ENCODE data around the gene MBP.
"Not testable (repeated sequence)": the region's sequence is repeated elsewhere in the genome, so short reads cannot be mapped to it uniquely, and the experiment has no call there.

The MBP gene

GRCh38 chr18:76984193-76985155 is 148.1 kb downstream of the MBP start:
- no peak for DNase-seq

GRCh38 chr18:76983613-76984051 is 149.0 kb downstream of the MBP start:
- no peak for DNase-seq

- peak; percentile 91 for DNase-seq
Observed at GRCh38 chr18:76982841-76983583, 149.6 kb downstream of the MBP start.

- DNase-seq, result no peak
Observed at GRCh38 chr18:76982038-76982437, 150.5 kb downstream of the MBP start.

DNA sequence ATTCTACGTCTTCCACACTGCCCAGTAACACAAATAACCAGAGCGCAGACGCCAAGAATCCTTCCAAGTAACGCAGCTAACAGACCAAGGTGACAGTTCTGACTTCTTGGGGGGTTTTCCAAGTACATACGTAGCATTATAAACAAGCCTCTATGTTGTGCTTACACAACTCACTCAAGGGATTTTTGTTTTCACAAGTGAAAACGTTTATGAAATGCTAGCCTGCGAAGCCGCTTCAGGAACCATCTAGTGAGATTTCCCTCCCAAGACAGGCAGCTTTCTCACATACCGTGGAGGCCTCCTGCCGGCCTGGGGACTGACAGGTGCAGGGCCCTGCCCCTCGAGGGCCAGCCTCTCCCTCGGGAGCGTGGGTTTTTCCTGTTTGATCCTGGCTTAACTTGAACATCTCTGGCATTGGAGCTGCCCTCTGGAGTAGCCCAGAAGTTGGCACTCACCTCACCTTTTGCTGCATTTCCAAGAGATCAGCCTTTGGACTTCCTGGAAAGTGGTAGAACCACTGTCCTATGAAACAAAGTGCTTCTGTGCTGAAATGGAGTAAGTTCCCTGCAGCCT is 151.1 kb downstream of the MBP start:
- no peak for DNase-seq

DNA sequence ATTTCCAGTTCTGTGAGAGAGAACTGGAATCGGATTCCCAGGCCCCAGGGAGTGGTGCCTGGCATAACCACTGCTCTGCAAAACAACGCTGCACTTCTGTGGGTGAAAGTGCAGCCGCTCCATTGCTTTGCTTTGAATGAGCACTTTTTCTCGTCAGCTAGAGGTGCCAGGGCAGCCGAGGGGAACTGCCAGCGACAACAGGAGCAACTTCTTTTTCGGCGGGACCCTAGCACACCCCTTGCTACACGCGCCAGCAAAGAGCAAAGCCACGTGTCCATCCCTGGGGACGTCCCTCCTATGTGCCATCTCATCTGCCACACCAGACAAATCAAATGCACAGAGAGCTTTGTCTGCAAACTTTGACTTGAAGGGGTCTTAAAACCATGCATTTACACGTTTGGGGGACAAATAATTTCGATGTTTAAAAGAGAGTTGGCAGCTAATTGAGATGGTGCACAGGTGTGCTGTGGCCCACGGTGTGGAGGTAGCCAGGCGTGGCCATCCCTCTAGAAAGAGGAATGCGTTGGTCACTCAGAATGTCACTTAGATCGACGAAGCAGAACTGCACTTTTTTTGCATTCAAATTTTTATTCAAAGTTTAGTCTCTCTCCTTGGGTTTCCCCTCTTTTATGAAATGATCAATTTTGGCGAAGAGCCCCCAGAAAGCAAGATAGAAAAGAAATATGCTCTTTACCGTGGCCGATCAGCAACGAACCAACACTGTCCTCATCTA is 151.8 kb downstream of the MBP start:
- no peak for DNase-seq

DNA sequence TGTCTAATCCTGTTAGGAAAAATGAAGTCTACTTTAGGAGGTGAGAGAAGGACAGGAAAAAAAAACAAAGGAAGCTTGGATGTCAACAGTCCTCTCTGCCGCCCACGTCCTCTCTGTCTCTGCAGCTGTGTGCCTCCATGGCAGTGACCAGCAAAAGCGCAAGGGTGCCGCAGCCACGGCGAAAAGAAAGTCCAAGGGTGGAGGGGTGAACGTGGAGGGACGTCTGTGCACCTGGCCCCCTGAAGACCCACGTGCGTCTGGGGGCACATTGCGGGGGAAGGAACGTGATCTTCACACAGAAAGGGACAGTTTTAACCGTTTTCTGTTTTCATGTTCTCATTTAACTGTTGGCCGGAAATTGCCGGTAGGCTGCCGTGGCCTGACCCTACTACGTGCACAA is 152.7 kb downstream of the MBP start:
- DNase-seq, result no peak

DNA sequence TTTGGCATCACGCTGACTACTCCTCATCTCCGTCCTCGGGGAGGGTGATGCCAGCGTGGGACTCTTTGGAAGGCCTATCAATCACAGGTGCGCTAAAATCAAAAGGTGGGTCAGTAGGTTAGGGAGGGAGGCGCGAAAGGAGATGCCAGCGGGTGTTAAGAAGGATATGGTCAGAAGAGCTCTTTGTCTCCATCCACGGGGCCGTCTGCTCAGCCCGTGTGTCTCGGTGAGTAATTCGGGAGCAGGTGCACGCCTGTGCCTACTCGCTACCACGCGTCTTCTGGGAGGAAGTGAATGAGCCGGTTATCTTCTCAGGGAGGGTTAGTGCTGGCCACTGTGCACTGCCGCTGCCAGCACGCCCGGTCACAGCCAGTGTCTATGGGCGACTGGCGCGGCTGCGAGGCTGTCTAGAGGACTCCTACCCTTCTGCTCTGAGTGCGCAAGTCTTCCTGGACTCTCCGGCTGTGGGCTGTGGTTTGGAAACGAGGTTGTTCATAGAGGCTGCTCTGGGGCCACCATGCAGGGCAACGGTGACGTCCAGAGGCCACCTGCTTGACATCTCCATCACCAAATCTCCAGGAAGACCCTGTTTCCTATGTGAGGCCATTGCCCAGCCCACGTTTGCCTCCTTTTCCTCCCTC is 153.4 kb downstream of the MBP start:
- no peak for DNase-seq

DNA sequence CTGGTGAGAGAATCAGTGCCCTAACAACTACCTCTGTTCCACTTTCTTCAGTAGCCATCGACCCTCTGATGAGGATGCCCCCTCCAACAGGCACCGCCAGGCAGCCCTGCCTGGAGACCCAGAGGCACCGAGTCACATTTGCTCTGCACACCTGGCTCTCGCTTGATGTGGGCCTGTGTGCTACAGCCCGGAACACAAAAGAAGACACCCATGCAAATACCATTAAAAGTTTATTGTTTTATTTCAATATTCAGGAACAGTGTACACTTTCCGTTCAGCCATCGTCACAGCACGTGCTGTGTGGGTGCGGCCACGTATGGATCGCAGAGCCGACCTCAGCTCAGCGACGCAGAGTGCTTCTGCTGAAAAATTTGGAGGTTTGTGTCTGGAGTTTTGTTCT is 154.0 kb downstream of the MBP start:
- no peak for DNase-seq

DNA sequence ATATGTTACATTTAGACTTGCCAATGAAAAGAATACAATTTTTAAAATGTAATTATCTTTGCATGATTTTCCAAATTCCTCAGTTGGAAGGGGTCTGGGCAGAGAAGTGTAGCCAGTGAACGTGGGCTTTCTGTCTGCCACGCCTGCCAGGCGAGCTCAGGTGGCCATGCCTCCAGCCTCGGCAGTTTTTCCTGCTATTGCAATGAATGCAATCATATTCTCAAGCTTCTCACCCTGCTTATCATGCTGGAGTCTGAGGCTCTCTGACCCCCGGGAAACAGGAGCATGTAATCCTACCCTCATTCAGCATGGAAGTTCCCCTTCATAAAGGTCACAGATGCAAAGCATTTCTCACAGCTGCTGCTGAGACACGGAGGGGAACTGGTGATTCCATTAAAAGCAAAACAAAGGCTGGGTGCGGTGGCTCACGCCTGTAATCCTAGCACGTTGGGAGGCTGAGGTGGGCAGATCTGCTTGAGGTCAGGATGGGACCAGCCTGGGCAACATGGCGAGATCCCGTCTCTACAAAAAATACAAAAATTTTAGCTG is 154.8 kb downstream of the MBP start:
- DNase-seq, result no peak

GRCh38 chr18:76977108-76977621 is 155.4 kb downstream of the MBP start:
- DNase-seq, result no peak

GRCh38 chr18:76975577-76976110 is 156.9 kb downstream of the MBP start:
- no peak for DNase-seq

- DNase-seq, result no peak
Observed at GRCh38 chr18:76974386-76974785, 158.2 kb downstream of the MBP start.

DNA sequence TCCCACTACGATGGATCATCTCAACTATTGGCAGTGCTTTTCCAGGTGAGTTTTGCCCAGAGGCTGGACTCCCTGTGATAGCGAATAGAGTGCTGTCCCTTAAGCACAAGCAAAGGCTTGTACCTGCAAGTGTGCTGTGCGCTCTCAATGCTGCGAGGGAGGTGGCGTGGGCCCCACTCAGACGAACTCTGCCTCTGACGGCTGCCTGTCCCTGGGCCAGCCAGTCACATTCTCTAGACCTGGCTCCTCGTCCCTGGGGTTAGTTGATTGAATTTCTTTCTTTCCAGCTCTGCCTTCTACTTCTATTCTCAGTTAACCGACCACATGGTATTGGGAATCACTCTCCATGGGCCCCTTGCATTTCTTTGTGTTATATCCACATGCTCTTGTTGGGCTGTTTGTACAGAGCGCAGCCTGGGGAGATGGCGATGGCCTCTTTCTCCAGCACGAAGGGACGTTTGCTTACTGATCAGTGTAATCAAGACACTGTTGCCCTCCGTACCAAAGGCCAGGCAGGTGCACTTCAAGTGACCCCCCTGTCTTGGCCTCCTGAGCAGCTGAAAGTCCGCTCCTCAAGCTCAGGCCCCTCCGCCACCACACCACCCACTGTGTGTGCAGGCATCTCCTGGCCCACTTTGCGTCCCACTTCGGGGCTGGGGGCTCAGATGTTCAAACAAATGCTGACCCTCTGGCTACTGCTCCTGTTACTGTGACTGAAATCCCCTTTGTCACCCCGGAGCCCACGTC is 158.9 kb downstream of the MBP start:
- no peak for DNase-seq

GRCh38 chr18:76972846-76973519 is 159.6 kb downstream of the MBP start:
- no peak for DNase-seq

DNA sequence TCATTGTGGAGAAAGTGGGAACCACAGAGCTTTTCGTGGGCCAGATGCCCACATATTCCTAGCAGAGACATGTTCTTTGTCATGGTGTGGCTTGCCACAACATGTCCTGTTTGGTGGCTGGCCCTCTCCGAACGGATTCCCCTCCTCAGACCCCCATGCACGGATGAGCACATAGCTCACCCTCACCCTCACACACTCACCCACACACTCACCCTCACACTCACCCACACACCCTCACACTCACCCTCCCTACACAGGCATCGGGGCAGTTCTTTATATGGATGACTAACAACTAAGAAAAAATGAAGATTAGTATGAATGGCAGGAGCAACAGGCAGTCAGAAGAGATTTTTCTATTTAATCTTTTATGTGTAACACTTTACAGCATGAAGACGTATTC is 160.3 kb downstream of the MBP start:
- no peak for DNase-seq

GRCh38 chr18:76970770-76971559 is 161.6 kb downstream of the MBP start:
- DNase-seq, result no peak

DNA sequence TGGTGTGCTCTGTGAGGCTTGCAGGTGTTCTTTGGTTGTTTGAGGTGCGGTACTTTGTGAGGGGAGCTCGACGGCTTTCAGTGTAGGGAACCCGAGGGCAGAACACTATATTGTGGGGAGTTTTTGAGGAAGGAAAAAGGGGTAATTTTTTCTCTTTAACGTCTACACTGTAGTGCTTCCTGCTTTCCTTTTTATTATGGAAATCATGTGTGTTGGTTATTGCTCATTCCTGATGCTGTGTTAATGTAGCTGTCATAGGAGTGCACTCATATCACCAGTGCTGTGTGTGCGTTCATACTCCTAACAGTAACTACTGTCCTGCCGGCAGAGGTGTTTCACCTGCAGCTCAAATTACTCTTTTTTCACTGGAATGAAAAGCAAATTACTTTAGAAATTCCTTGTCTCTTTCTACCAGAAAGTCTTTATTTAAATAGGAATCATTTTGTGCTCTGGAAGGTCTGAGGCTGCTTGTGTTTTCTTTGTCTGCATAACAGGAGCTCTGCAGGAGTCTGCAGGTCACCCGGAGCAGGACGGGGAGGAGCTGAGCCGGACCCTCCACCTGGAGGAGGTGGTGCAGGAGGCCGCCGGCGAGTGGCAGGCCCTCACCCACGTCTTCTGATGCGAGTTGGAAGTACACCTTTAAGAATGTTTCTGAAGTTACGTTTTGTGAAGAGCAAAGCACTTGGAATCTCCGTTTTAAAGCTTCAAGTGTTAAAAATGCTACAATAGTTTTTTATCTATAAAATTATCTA is 164.7 kb downstream of the MBP start:
- no peak for DNase-seq

- DNase-seq, result not testable (repeated sequence)
Observed at GRCh38 chr18:76967299-76967698, 165.3 kb downstream of the MBP start.
